BJ (cell line): ENCODE data around the gene MFSD11. TPM values are rescaled to one million over a fixed set of nuclear protein-coding genes. Genes with fewer than 3 reads are reported as not detected.

Experiments
- CTCF ChIA-PET: fragments of 350-600 bp; formaldehyde crosslinking; extraction: SDS; loops from one replicate; lab custom pipeline; 2021; ENCODE audit warnings: antibody characterized with exemption, inconsistent platforms; lab: Yijun Ruan, JAX
- POLR2A ChIA-PET: fragments of 300-600 bp; sonication (Branson Sonifier 250); formaldehyde crosslinking; extraction: SDS; loops from one replicate; lab custom pipeline; 2021; ENCODE audit warnings: antibody characterized with exemption; lab: Charles Lee
- DNase-seq: peaks from one replicate; pipeline ENCODE4 v3.0.0-alpha.2; 2011; ENCODE audit warnings: low read depth
- H3K27me3 ChIP-seq: 2 replicates; pipeline ENCODE4 v1.6.0; 2011; ENCODE audit warnings: low read length; ENCODE audit not compliant: control insufficient read depth, insufficient read depth
- H3K36me3 ChIP-seq: 2 replicates; pipeline ENCODE4 v1.5.1; 2011; ENCODE audit warnings: low read length; ENCODE audit not compliant: control insufficient read depth, insufficient read depth
- H3K4me3 ChIP-seq: 2 replicates; pipeline ENCODE4 v1.5.1; 2011; ENCODE audit warnings: low read depth, mild to moderate bottlenecking, control low read depth, low read length
- polyA plus RNA-seq: library from polyadenylated mRNA; depleted of rRNA; stranded (reverse); fragments of >200 nt; gene quantifications from 2 replicates; pipeline ENCODE4 v1.2.3, GENCODE V29; 2011
- TF ChIP-seq, protein P1 (sequence below): IDR thresholded peaks from 2 replicates; pipeline ENCODE4 v1.5.1; 2011; ENCODE audit warnings: low read depth, mild to moderate bottlenecking, control low read depth, inconsistent platforms, low read length, moderate library complexity; ENCODE audit not compliant: insufficient read depth

MFSD11 gene
- polyA plus RNA-seq, 1 experiment = 18.6 TPM

DNA sequence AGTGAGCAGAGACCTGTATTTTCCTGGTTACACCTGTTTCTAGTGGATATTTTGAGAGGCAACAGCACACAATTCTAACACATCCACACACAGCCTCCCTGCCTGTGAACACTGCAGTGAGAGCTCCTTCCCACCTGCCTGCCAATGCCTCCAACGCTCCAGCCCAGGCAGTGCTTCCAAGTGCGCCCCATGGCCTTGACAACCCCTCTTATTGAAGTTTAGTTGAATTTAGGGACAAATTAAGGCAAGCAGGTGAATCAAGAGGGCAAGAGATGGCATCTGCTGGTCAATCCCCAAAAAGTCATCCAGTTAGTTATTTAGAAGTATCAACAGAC, 22.5 kb upstream of the MFSD11 start:
- Histone ChIP-seq H3K27me3 (no peaks in the 10 kb centered on the region), H3K36me3 (peaks cover 24% of the 10 kb centered on the region), H3K4me3 (no peak overlapping the region)
- POLR2A ChIA-PET = no interaction called here
- TF ChIP-seq, protein P1, sequence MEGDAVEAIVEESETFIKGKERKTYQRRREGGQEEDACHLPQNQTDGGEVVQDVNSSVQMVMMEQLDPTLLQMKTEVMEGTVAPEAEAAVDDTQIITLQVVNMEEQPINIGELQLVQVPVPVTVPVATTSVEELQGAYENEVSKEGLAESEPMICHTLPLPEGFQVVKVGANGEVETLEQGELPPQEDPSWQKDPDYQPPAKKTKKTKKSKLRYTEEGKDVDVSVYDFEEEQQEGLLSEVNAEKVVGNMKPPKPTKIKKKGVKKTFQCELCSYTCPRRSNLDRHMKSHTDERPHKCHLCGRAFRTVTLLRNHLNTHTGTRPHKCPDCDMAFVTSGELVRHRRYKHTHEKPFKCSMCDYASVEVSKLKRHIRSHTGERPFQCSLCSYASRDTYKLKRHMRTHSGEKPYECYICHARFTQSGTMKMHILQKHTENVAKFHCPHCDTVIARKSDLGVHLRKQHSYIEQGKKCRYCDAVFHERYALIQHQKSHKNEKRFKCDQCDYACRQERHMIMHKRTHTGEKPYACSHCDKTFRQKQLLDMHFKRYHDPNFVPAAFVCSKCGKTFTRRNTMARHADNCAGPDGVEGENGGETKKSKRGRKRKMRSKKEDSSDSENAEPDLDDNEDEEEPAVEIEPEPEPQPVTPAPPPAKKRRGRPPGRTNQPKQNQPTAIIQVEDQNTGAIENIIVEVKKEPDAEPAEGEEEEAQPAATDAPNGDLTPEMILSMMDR = no peak
- CTCF ChIA-PET = interaction anchor here (0.9 to 3.5 kb wide), 5 partner anchors 11 to 203 kb away, joined by 3 to 25 read pairs (median 20); partner anchors contain the start of genes JMJD6 and METTL23
- DNase-seq = no peak

DNA sequence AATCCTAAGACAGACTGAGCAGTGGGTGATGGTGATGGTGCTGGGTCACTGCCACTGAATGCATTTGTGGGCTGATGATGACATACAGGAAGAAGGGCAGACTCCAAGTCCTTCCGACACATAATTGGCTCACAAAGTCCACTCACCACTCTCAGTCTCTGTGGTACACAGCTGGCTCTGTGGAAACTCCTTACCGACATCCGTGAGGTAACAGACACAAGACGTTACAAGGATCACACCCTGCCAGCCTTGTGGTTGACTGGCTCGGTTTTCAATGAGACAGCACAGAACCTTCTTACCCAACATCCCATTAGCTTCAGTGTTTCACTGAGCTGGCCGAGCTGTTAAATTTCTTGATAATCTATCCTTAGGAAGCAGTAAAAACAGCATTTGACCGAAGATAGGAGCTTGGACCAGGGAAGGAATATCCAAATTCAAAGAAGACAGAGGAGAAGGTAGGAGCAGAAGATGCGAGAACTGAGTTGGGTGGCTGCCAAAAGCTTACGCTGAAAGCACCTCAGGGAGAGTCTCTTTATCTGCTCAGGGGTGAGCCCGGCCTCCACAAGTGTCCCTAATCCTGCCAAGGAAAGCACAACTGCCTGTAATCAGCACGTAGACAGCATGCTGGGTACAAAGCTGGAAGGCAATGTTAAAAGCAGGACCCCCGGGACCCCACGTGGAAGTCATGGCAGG, 21.6 kb upstream of the MFSD11 start:
- CTCF ChIA-PET = interaction anchor here (0.8 to 3.3 kb wide), 7 partner anchors 10 to 204 kb away, joined by 3 to 25 read pairs (median 3); partner anchors contain the start of genes JMJD6 and METTL23
- Histone ChIP-seq H3K27me3 (no peaks in the 10 kb centered on the region), H3K4me3 (no peak overlapping the region), H3K36me3 (peaks cover 29% of the 10 kb centered on the region)
- TF ChIP-seq, protein P1 = no peak
- POLR2A ChIA-PET = no interaction called here
- peak; percentile 97 for DNase-seq

DNA sequence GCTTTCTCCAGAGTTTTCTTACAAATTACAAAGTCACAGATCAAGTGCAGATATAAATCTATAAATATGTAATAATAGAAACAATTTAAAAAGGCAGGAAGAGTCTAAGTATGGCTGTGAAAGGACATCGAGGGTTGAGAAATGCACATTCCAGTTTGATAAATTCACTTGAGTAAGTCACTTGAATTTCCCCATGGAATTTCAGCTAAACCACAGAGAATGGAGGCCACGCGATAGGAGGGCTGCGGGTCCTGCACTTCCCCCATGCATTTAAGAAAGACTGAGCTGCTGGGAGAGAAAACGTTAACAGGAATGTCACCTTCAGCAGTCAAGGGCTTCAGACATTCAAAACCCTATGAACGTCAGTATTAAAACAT, 21.1 kb upstream of the MFSD11 start:
- TF ChIP-seq, protein P1 = no peak
- Histone ChIP-seq H3K36me3 (peaks cover 35% of the 10 kb centered on the region), H3K4me3 (no peak overlapping the region), H3K27me3 (no peaks in the 10 kb centered on the region)
- POLR2A ChIA-PET = interaction anchor here (0.5 to 0.6 kb wide), 2 partner anchors 9 to 1662 kb away, joined by 3 to 17 read pairs; partner anchors contain the start of gene PGS1
- CTCF ChIA-PET = interaction anchor here (0.8 to 3.3 kb wide), 7 partner anchors 10 to 194 kb away, joined by 3 to 25 read pairs (median 4); partner anchors contain the start of genes JMJD6 and METTL23
- DNase-seq = peak; percentile 83

DNA sequence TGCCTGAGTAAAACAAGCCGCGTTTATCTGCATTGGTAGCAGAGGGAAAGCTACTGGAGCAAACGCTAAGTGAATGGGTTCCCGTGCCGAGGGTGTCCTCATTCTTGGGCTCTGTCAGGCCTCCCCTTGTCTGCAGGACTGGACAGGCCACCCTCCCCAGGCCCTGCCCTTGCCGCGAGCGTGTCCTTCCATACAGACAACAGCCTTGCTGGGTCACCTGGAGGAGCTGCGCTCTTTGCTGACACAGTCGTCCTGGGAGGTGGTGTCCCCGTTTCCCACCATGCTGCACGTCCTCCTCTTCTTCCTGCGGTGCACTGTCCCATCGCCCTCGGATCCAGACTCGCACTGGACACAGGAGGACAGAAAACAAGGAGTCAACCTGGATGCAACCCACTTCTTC, 19.4 kb upstream of the MFSD11 start:
- TF ChIP-seq, protein P1 = no peak
- Histone ChIP-seq H3K4me3 (no peak overlapping the region), H3K27me3 (no peaks in the 10 kb centered on the region), H3K36me3 (peaks cover 36% of the 10 kb centered on the region)
- ChIA-PET CTCF (interaction anchor here (1.3 kb wide), 1 partner anchor 9 kb away, joined by 4 read pairs; no protein-coding TSS in a partner anchor), POLR2A (no interaction called here)
- DNase-seq = no peak

DNA sequence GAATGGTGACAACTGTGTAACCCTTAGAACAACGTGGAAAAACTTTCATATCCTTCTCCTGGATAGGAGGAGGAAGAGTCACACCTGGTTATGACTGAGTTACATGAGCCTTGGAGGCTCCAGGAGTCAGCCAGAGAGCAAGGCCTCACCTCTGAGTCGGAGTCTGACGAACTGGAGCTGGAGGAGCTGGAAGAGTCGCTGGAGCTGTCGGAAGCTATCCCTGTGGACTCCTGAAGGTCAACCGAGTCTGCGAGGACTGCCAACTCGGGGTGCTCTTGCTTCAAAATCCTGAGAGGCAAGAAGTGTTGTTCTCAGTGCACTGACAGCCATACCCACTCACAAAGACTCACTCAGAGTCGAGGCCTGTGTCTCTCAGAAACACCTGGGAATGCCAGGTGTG, 17.7 kb upstream of the MFSD11 start:
- Histone ChIP-seq H3K4me3 (no peak overlapping the region), H3K27me3 (no peaks in the 10 kb centered on the region), H3K36me3 (peaks cover 32% of the 10 kb centered on the region)
- POLR2A ChIA-PET = no interaction called here
- DNase-seq = no peak
- TF ChIP-seq, protein P1 = no peak
- CTCF ChIA-PET = interaction anchor here (1.5 kb wide), 1 partner anchor 39 kb away, joined by 3 read pairs; no protein-coding TSS in a partner anchor
